AG08396 (cell line): ENCODE results near the gene ARHGAP44.

Experiments used
- DNase-seq: peaks from one replicate; pipeline ENCODE4 v3.0.0; 2012; ENCODE audit warnings: low spot score, mixed read lengths

ARHGAP44 gene

DNA sequence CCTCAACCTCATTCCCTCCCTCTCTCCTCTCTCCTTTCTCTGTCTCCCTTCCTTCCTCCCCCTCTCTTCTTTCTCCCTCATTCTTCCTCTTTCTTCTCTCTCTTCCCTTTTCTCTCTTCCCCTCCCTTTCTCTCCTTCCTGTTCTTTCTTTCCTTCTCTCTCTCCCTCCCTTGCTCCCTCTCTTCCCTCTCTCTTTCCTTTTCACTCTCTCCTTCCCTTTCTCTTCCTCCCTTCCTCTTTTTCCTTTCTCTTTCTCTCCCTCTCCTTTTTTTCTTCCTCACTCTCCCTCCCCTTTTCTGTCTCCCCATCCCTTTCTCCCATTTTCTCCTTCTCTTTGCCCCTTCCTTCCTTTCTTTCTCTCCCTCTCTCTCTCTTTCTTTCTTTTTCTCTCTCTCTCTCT, 236.4 kb downstream of the ARHGAP44 start:
- no peak for DNase-seq

DNA sequence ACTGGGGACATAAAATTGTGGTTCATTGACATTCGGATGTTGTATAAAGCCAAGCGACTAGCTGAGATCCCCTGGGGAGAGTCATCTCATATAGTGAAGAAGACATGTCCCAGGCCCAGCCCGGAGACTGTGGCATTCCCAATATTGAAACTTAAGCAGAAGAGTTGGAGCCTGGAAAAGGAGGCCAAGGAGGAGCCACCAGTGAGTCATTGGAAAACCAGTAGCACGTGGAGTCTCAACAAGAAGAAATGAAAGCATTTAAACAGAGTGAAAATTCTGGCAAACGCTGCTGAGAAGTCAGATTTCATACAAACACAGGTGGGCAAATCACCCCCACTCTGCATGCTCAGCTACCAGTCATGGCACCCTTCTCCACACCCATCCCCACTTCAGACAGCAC, 237.9 kb downstream of the ARHGAP44 start:
- peak; percentile 14 for DNase-seq

DNA sequence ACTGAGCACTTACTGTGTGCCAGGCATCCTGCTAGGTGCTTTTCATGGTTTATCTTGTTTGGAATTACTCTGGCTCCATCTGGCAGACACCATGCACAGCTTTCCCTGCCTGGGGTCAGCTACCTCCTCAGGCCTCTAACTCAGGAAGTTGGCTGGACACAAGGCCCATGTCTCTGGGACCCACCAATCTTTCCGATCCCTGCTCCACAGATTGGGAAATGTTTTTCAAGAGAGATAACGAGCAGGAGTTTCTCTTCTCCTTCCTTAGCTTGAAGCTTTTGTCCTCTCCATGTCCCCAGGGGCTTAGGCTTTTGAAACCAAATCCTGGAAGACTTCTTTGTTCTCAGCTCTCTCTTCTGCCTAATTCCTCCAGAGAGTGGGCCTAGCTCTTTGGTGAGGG, 240.0 kb downstream of the ARHGAP44 start:
- DNase-seq = no peak

DNA sequence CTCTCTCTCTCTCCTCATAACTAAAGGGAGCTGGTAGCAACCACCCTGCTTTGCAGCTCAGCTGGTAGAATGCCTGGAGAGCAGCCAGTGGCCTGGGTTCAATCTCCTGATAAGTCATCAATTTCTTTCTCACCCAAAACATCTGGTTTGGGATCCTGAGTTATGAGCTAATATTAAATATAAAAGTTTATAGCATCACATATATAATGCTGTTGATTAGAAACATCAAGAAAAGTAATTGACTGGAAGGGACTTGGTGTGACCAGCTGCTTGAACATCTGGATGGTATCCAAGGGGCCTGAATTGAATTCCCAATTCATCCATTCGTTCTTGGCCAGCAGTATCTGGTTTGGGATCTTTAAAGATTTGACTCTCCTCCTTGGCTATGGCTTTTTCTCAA, 240.8 kb downstream of the ARHGAP44 start:
- no peak for DNase-seq

DNA sequence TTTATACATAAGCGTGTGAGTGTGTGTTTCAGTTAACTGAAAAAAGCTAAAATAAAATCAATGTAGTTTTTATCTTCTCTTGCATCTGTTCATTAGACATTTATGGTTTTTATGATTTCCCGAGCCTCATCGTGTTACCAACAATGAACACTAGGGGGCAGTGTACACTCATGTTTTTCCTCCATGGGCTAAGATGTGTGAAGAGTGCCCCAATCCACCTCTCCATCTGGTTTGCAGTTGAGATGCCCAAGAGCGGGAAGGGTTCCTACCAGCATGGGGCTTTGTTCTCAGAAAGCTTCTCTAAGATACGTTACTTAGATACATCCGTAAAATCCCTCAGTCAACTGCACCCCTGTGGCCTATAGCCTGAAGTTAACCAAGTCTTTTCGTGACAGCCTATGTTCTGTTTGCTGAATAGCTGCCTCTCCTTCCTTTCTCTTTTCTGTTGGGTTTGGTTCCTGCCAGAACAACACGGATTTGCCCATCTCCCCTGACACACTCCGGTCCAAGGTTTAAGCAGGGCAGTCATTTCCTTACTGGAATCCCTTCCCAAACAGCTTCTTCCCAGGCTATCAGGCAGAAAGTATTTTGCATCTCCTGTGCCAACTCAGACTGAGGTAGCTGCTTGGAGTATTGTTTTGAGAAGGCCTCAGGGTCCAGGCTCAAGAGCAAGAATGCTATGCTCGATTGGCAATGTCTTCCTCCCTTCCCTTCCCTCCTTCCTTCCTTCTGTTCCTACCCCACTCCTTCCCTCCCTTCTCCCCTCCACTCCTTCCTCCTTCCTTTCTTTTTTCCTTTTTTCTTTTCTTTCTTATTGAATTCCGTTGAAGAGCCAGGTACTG, 241.4 kb downstream of the ARHGAP44 start:
- peak; percentile 53 for DNase-seq

DNA sequence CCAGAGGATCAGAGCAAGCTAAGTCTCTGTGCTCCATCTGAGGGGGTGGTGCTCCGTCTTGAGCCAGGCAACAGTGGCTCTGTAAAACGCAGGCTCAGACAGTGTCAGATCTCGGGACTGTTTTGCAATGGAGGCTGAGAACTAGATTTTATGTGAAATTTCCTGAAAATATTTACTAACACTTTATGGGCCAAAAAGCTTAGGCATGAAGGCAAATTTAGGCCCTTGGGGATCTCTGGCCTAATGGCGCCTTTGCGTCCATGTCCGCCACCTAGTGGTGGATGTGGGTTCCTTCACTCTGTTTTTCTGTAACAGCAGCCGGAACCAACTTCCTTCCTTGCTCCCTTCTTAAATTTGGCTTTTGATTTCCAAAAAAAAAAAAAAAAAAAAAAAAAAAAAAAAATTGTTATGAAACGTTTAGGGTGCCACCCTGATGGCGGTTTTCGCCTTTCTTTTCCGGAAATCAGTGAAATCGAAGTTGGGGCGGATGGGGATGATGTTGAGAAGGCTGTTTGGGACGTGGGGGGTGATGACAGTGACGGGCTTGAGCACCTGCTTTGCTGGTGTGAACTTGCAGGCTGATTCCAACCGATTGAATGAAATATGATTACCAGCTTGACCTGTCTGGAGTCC, 242.5 kb downstream of the ARHGAP44 start:
- peak; percentile 67 for DNase-seq

DNA sequence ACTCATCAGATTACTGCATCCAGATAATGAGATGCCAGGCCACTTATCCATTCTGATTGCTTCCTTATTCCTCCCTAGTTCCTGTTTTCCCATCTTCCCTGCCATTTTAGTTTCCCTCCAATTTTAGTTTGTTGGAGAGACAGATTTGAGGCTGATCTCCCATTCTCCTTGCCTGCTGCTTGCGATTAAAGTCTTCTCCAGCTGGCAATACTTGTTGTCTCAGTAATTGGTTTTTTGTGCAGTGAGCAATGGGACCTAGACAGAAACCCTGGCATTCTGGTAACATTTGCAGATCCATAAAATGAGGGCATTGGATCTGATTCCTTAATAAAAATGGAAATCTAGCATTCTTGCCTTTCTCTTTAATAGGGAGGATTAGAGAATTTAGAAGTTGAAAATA, 246.1 kb downstream of the ARHGAP44 start:
- no peak for DNase-seq

DNA sequence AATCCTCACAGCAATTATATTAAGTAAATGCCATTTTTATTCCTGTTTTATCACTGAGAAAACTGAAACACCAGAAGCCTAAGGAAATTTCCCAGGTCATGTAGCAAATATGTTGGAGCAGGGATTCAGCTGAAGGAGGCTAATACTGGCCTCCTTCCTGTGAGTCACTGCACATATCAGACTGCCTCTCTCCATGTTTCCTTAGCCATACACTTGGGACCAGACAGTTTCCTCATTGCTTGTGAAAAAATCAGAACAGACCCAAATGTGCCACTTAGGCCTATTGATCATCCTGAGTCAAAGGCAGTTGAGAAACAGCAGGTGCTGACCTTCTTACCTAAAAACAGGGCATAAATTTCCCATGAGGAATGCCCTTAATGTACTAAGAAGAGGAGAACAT, 247.5 kb downstream of the ARHGAP44 start:
- no peak for DNase-seq

DNA sequence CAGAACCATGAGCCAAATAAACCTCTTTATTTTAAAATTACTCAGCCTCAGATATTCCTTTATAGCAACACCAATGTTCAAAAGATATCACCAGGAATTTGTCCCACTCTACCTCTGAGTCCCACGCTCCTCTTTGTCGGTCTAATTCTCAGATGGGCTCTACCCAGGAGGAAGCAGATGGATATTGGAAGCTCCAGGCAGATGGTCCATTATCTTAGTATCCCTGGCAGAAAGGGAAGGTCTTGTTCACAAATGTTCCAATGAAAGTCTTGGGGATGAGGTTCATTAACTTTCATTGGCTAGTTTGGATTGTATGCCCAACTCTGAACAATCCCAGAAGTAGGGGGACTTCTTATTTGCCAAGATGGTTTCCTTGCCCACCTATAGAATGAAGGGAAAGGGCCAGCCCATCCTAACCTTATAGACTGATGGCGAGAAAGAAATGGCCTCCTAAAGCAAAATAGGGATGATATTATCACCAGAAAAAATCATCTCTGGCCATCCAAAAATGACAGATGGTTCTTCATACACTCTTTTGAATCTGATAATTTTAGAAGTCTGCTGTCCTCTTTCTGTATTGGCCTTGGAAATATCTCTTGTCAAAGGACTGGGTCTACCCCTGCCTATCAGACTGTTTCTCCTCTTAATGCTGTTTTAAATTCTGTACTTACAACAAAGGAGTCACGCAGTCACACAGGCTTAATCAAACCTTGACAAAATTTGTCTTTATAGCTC, 249.8 kb downstream of the ARHGAP44 start:
- no peak for DNase-seq
